Spleen (tissue), 11 donors: ENCODE measurements around the gene CABP1. TPM values are rescaled to one million over a fixed set of nuclear protein-coding genes. Genes with fewer than 3 reads are reported as not detected.
A peak's percentile ranks its signal among the peaks of the same experiment; 100 is the strongest.

Experiments used
- DNase-seq: peaks from one replicate; pipeline ENCODE4 v3.0.0-alpha.2; 2020
- H3K27ac ChIP-seq, 8 donors: fragments of 200-600 bp; sonication (generic) in 7 of 8; 1 replicate in 4 of 8; 2 replicates in 4 of 8; pipeline versions ENCODE4 v1.5.0 to v1.8.0; 2016 to 2021; ENCODE audit warnings: inconsistent platforms in 4 of 8, mild to moderate bottlenecking in 4 of 8, moderate library complexity in 1 of 8
- H3K27me3 ChIP-seq, 7 donors: fragments of 200-600 bp; sonication (generic) in 6 of 7; replicated peaks in 1 of 7; 1 replicate in 4 of 7; 2 replicates in 3 of 7; pipeline versions ENCODE4 v1.5.0 to v1.8.0; 2016 to 2021; ENCODE audit warnings: inconsistent platforms in 3 of 7, mild to moderate bottlenecking in 1 of 7
- H3K36me3 ChIP-seq, 6 donors: fragments of 200-600 bp; sonication (generic) in 5 of 6; 1 replicate in 4 of 6; 2 replicates in 2 of 6; pipeline versions ENCODE4 v1.5.0 to v1.8.0; 2016 to 2021; ENCODE audit warnings: inconsistent platforms in 2 of 6
- H3K4me1 ChIP-seq, 6 donors: fragments of 200-600 bp; sonication (generic) in 5 of 6; 1 replicate in 3 of 6; 2 replicates in 3 of 6; pipeline versions ENCODE4 v1.5.0 to v1.8.0; 2016 to 2021; ENCODE audit warnings: inconsistent platforms in 3 of 6
- H3K4me3 ChIP-seq, 8 donors: fragments of 200-600 bp; sonication (generic) in 7 of 8; 1 replicate in 4 of 8; 2 replicates in 4 of 8; pipeline versions ENCODE4 v1.5.0 to v1.8.0; 2016 to 2021; ENCODE audit warnings: inconsistent platforms in 4 of 8, mild to moderate bottlenecking in 4 of 8, moderate library complexity in 2 of 8
- H3K9me3 ChIP-seq, 8 donors: fragments of 200-600 bp; sonication (generic) in 7 of 8; 1 replicate in 4 of 8; 2 replicates in 4 of 8; pipeline versions ENCODE4 v1.5.0 to v1.8.0; 2016 to 2021; ENCODE audit warnings: inconsistent platforms in 4 of 8
- POLR2A ChIP-seq, 3 donors: fragments of 450-650 bp; IDR thresholded peaks; one replicate each; pipeline ENCODE4 v1.5.1; 2017; ENCODE audit warnings: antibody characterized with exemption in 3 of 3, mild to moderate bottlenecking in 1 of 3
- POLR2AphosphoS5 ChIP-seq, 3 donors: sonication (generic); formaldehyde crosslinking; IDR thresholded peaks; one replicate each; pipeline ENCODE4 v1.5.1; 2017; ENCODE audit warnings: antibody characterized with exemption in 3 of 3
- WGBS, 5 donors: extraction: QIAGEN DNeasy Blood & Tissue Kit in 3 of 5; methylation state at CpG; one replicate each; pipeline versions ENCODE4 v1.1.5 to v1.1.7; 2013 to 2018; 5-methylcytosine and 5-hydroxymethylcytosine counted together
- intact Hi-C: fragments of 100-400 bp; cut with DNase I; formaldehyde crosslinking; loops from one replicate; pipeline ENCODE4 v1.15.0; 2023; ENCODE audit warnings: low total_unique reads
- polyA plus RNA-seq, 3 donors: library from polyadenylated mRNA; stranded (reverse); fragments of 200-250 nt; gene quantifications; one replicate each; pipeline ENCODE4 v1.2.1, GENCODE V29; 2013
- total RNA-seq, 7 donors: library from RNA; depleted of rRNA in 3 of 7; stranded (reverse); fragments of >200 nt in 3 of 7; fragmentation: NEBNext Ultra II Directional in 4 of 7; extraction: Animal tissue kit (Norgen Biotek cat#: 25700) in 4 of 7; gene quantifications; one replicate each; pipeline versions ENCODE4 v1.1.0 to v1.2.1, GENCODE V29; 2016 to 2021
- TF ChIP-seq, protein P1 (sequence below), 11 experiments: fragments of 200-600 bp in 7 of 11; fragments of 450-650 bp in 4 of 11; sonication (generic) in 4 of 11; IDR thresholded peaks in 8 of 11; conservative IDR thresholded peaks in 3 of 11; 1 replicate in 7 of 11; 2 replicates in 4 of 11; pipeline versions ENCODE4 v1.4.0 to v1.8.0; 2016 to 2021; ENCODE audit warnings: antibody characterized with exemption in 11 of 11, inconsistent platforms in 4 of 11, mild to moderate bottlenecking in 1 of 11
- donor health status: healthy with polysubstance abuse.
- donor health status: DM: no; HTN: no; CAD: no; lungs with moderate emphysema.
- donor health status: DM: no; HTN: no; CAD: no.
- donor health status: Bipolar disorder and iron deficiency.
- donor health status: healthy.
- donor health status: DM: no; HTN: no; CAD: no.
- donor health status: DM: yes; HTN: yes; CAD: no.

The CABP1 gene
- total and polyA plus RNA-seq, 10 donors: 0.27 to 2.8 (median 0.60) TPM; not detected in 1

- H3K27ac ChIP-seq: peak overlapping the region; percentile 61 to 86 (median 79)
- WGBS, 5 donors: 26 to 39% (median 32%) methylated on average over 5 to 7 of the region's 7 CpGs
These were observed 37.5 kb downstream of the CABP1 start for GRCh38 chr12:120677765-120678473.

DNA sequence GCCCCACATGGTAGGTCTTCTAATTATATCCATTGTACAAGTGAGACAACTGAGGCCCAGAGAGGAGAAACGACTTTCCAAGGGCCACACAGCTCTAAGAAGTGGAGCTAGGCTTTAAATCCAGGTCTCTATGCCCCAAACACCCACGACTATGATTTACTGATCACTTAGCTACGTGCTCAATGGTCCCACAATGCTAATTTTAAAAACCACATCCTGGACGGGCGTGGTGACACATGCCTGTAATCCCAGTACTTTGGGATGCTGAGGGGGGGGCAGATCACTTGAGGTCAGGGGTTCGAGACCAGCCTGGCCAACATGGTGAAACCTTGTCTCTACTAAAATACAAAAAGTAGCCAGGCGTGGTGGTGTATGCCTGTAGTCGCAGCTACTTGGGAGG lies 38.1 kb downstream of the CABP1 start:
- no peaks in the 10 kb centered on the region for H3K9me3 ChIP-seq
- H3K4me1 ChIP-seq: peaks cover 13 to 56% (median 36%) of the 10 kb centered on the region in 6 donors
- intact Hi-C loops: no loop called here
- peak overlapping the region in 7 of 8 donors; percentile 61 to 86 (median 80) for H3K27ac ChIP-seq
- no peaks in the 10 kb centered on the region for H3K36me3 ChIP-seq
- H3K4me3 ChIP-seq: no peak overlapping the region
- DNase-seq: no peak
- WGBS, 5 donors: 37 to 52% (median 42%) methylated on average over 8 of the region's 8 CpGs
- TF ChIP-seq POLR2A (IDR thresholded peaks at IDR 0.05): no peak
- no peak for TF ChIP-seq POLR2AphosphoS5 (IDR thresholded peaks at IDR 0.05)
- TF ChIP-seq, protein P1, sequence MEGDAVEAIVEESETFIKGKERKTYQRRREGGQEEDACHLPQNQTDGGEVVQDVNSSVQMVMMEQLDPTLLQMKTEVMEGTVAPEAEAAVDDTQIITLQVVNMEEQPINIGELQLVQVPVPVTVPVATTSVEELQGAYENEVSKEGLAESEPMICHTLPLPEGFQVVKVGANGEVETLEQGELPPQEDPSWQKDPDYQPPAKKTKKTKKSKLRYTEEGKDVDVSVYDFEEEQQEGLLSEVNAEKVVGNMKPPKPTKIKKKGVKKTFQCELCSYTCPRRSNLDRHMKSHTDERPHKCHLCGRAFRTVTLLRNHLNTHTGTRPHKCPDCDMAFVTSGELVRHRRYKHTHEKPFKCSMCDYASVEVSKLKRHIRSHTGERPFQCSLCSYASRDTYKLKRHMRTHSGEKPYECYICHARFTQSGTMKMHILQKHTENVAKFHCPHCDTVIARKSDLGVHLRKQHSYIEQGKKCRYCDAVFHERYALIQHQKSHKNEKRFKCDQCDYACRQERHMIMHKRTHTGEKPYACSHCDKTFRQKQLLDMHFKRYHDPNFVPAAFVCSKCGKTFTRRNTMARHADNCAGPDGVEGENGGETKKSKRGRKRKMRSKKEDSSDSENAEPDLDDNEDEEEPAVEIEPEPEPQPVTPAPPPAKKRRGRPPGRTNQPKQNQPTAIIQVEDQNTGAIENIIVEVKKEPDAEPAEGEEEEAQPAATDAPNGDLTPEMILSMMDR (IDR thresholded peaks at IDR 0.05 in 8 of 11, conservative IDR thresholded peaks at IDR 0.05 in 3 of 11): no peak
- no peaks in the 10 kb centered on the region for H3K27me3 ChIP-seq

More at GRCh38 chr12:120677765-120678473, 37.5 kb downstream of the CABP1 start:
- TF ChIP-seq, protein P1 (IDR thresholded peaks at IDR 0.05 in 8 of 11, conservative IDR thresholded peaks at IDR 0.05 in 3 of 11): no peak
- TF ChIP-seq POLR2AphosphoS5 (IDR thresholded peaks at IDR 0.05): peak in 2 of 3 donors; percentile 38 to 63
- H3K9me3 ChIP-seq: no peaks in the 10 kb centered on the region
- intact Hi-C loops: no loop called here
- no peak overlapping the region for H3K4me3 ChIP-seq
- H3K36me3 ChIP-seq: no peaks in the 10 kb centered on the region
- H3K4me1 ChIP-seq: peaks cover 13 to 56% (median 38%) of the 10 kb centered on the region in 6 donors
- no peaks in the 10 kb centered on the region for H3K27me3 ChIP-seq
- DNase-seq: no peak

- Histone ChIP-seq H3K9me3 (no peaks in the 10 kb centered on the region), H3K36me3 (no peaks in the 10 kb centered on the region), H3K4me3 (no peak overlapping the region), H3K27ac (peak overlapping the region in 5 of 8 donors; percentile 3 to 39 (median 10)), H3K27me3 (no peaks in the 10 kb centered on the region), H3K4me1 (peaks cover 8 to 57% (median 39%) of the 10 kb centered on the region in 6 donors)
- intact Hi-C loops: no loop called here
- no peak for DNase-seq
- 29 to 41% (median 33%) methylated on average over 5 of the region's 5 CpGs for WGBS, 5 donors
- TF ChIP-seq, protein P1 (IDR thresholded peaks at IDR 0.05 in 8 of 11, conservative IDR thresholded peaks at IDR 0.05 in 3 of 11): no peak
- TF ChIP-seq POLR2AphosphoS5 (IDR thresholded peaks at IDR 0.05): no peak
- TF ChIP-seq POLR2A (IDR thresholded peaks at IDR 0.05): no peak
These were observed 39.8 kb downstream of the CABP1 start for GRCh38 chr12:120680165-120680738.

DNA sequence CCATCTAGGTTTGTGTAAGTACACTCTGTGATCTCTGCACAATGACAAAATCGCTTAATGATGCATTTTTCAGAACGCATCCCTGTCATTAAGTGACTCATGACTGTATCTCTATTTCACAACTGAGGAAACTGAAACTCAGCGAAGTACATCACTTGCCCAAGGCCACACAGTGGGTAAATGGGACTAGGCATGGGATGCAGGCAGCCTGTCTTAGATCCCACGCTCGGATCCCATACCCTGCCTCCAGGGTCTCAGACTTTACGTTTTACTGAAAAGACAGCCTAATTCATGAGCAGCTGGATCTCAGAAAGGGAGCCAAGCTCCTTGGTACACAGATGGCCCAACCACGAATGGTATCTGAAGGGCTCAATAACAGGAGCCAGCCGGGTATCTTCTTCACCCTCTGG lies 44.1 kb downstream of the CABP1 start:
- H3K4me1 ChIP-seq: peaks cover 28 to 60% (median 52%) of the 10 kb centered on the region in 6 donors
- H3K27me3 ChIP-seq: no peaks in the 10 kb centered on the region
- peak overlapping the region in 7 of 8 donors; percentile 6 to 96 (median 92) for H3K27ac ChIP-seq
- H3K9me3 ChIP-seq: no peaks in the 10 kb centered on the region
- no peak overlapping the region for H3K4me3 ChIP-seq
- no peaks in the 10 kb centered on the region for H3K36me3 ChIP-seq
- WGBS, 5 donors: 57 to 73% (median 60%) methylated on average over 8 of the region's 8 CpGs
- no peak for DNase-seq
- intact Hi-C loops: no loop called here
- no peak for TF ChIP-seq POLR2AphosphoS5 (IDR thresholded peaks at IDR 0.05)
- TF ChIP-seq, protein P1 (IDR thresholded peaks at IDR 0.05 in 8 of 11, conservative IDR thresholded peaks at IDR 0.05 in 3 of 11): no peak
- no peak for TF ChIP-seq POLR2A (IDR thresholded peaks at IDR 0.05)
